ENCODE results near the gene HIGD1C. TPM values are rescaled to one million over a fixed set of nuclear protein-coding genes. Genes with fewer than 3 reads are reported as not detected.

The HIGD1C gene
- total and polyA plus RNA-seq, 4 donors = not detected

GRCh38 chr12:50947933-50948626, 4.3 kb upstream of the HIGD1C start:
- Histone ChIP-seq H3K9ac (ENCODE audit: low read depth in 1 of 2, low read length in 2 of 2) (no peak overlapping the region), H3K4me1 (ENCODE audit: control insufficient read depth in 4 of 4, insufficient read depth in 4 of 4, low read length in 3 of 4) (no peaks in the 10 kb centered on the region), H3K36me3 (ENCODE audit: control insufficient read depth in 4 of 4, insufficient read depth in 3 of 4, low read depth in 1 of 4, low read length in 3 of 4) (no peaks in the 10 kb centered on the region), H3K4me3 (ENCODE audit: low read depth in 1 of 3, low read length in 3 of 3) (no peak overlapping the region), H3K27ac (ENCODE audit: low read depth in 1 of 2, low read length in 2 of 2) (no peak overlapping the region), H3K27me3 (ENCODE audit: control insufficient read depth in 4 of 4, insufficient read depth in 4 of 4, low read length in 3 of 4) (no peaks in the 10 kb centered on the region), H3K9me3 (ENCODE audit: control insufficient read depth in 4 of 4, low read length in 3 of 4) (no peaks in the 10 kb centered on the region)
- no peak for TF ChIP-seq ZBTB33 (IDR thresholded peaks at IDR 0.05)
- no peak for TF ChIP-seq ATF3 (IDR thresholded peaks at IDR 0.05)
- TF ChIP-seq EGR1 (IDR thresholded peaks at IDR 0.05; ENCODE audit: low read depth in 2 of 2) = no peak
- TF ChIP-seq HNF4A (conservative IDR thresholded peaks at IDR 0.05) = no peak
- TF ChIP-seq RAD21 (IDR thresholded peaks at IDR 0.05) = no peak
- DNase-seq (ENCODE audit: low spot score) = no peak
- WGBS = 93% methylated on average over 3 of the region's 3 CpGs

GRCh38 chr12:50948798-50949197, 3.5 kb upstream of the HIGD1C start:
- Histone ChIP-seq H3K27me3 (ENCODE audit: control insufficient read depth in 4 of 4, insufficient read depth in 4 of 4, low read length in 3 of 4) (no peaks in the 10 kb centered on the region), H3K36me3 (ENCODE audit: control insufficient read depth in 4 of 4, insufficient read depth in 3 of 4, low read depth in 1 of 4, low read length in 3 of 4) (no peaks in the 10 kb centered on the region)
- WGBS = 64% methylated on average over 3 of the region's 4 CpGs

More at GRCh38 chr12:50948798-50949197, 3.5 kb upstream of the HIGD1C start:
- no peak for DNase-seq (ENCODE audit: low spot score)
- TF ChIP-seq FOXA2 (IDR thresholded peaks at IDR 0.05) = no peak
- no peak for TF ChIP-seq TAF1 (conservative IDR thresholded peaks at IDR 0.05)
- TF ChIP-seq RXRA (IDR thresholded peaks at IDR 0.05) = no peak
- no peak for TF ChIP-seq YY1 (IDR thresholded peaks at IDR 0.05)
- TF ChIP-seq JUND (IDR thresholded peaks at IDR 0.05) = no peak
- no peak for TF ChIP-seq GABPA (IDR thresholded peaks at IDR 0.05 in 1 of 2, conservative IDR thresholded peaks at IDR 0.05 in 1 of 2)
- TF ChIP-seq MAX (IDR thresholded peaks at IDR 0.05) = no peak
- TF ChIP-seq SP1 (IDR thresholded peaks at IDR 0.05) = no peak
- no peak for TF ChIP-seq ZBTB33 (IDR thresholded peaks at IDR 0.05)
- TF ChIP-seq CTCF (IDR thresholded peaks at IDR 0.05; ENCODE audit: low read depth, low read length, missing input control) = no peak
- no peak for TF ChIP-seq HNF4A (conservative IDR thresholded peaks at IDR 0.05)
- no peak for TF ChIP-seq HNF4G (IDR thresholded peaks at IDR 0.05)
- TF ChIP-seq FOXA1 (IDR thresholded peaks at IDR 0.05) = no peak
- no peak for TF ChIP-seq ATF3 (IDR thresholded peaks at IDR 0.05)
- no peak for TF ChIP-seq NR2F2 (IDR thresholded peaks at IDR 0.05)
- no peak for TF ChIP-seq EGR1 (IDR thresholded peaks at IDR 0.05; ENCODE audit: low read depth in 2 of 2)
- H3K9ac ChIP-seq (ENCODE audit: low read depth in 1 of 2, low read length in 2 of 2) = no peak overlapping the region
- no peak overlapping the region for H3K4me3 ChIP-seq (ENCODE audit: low read depth in 1 of 3, low read length in 3 of 3)
- no peaks in the 10 kb centered on the region for H3K4me1 ChIP-seq (ENCODE audit: control insufficient read depth in 4 of 4, insufficient read depth in 4 of 4, low read length in 3 of 4)
- no peaks in the 10 kb centered on the region for H3K9me3 ChIP-seq (ENCODE audit: control insufficient read depth in 4 of 4, low read length in 3 of 4)
- H3K27ac ChIP-seq (ENCODE audit: low read depth in 1 of 2, low read length in 2 of 2) = no peak overlapping the region
